NCI-H2081 (cell line): ENCODE data around the gene TET1.
"Not testable (repeated sequence)": the region's sequence is repeated elsewhere in the genome, so short reads cannot be mapped to it uniquely, and the experiment has no call there.

Source experiments
- DNase-seq, 2 experiments: peaks; one replicate each; lab custom pipeline; 2025; lab: John Stamatoyannopoulos, UW

TET1 gene

GRCh38 chr10:68713065-68713464 lies 152.9 kb downstream of the TET1 start:
- DNase-seq, result not testable (repeated sequence)

GRCh38 chr10:68717435-68717834 lies 157.3 kb downstream of the TET1 start:
- DNase-seq, result no peak

- peak; percentile 95 to 97 for DNase-seq
Observed at GRCh38 chr10:68720793-68721672, 160.9 kb downstream of the TET1 start, which contains the start of gene CCAR1. CCAR1 (plus strand) TSS chr10:68721239; CDS start chr10:68722505, 1,266 bp downstream.

- no peak for DNase-seq
Observed at GRCh38 chr10:68721673-68722335, 161.7 kb downstream of the TET1 start.

GRCh38 chr10:68725016-68725415 lies 164.9 kb downstream of the TET1 start:
- no peak for DNase-seq

- no peak for DNase-seq
Observed at GRCh38 chr10:68727146-68727545, 167.0 kb downstream of the TET1 start.

GRCh38 chr10:68732651-68733050 lies 172.5 kb downstream of the TET1 start:
- DNase-seq, result no peak

- no peak for DNase-seq
Observed at GRCh38 chr10:68734349-68734748, 174.2 kb downstream of the TET1 start.

GRCh38 chr10:68735119-68735518 lies 175.0 kb downstream of the TET1 start:
- DNase-seq, result no peak

GRCh38 chr10:68735739-68736138 lies 175.6 kb downstream of the TET1 start:
- DNase-seq, result not testable (repeated sequence)

- not testable (repeated sequence) for DNase-seq
Observed at GRCh38 chr10:68740676-68741075, 180.5 kb downstream of the TET1 start.

- no peak for DNase-seq
Observed at GRCh38 chr10:68742397-68742796, 182.3 kb downstream of the TET1 start.
